GM23338 (cell line): ENCODE results near the gene HNRNPM. TPM values are rescaled to one million over a fixed set of nuclear protein-coding genes. Genes with fewer than 3 reads are reported as not detected.

Experiments
- ATAC-seq: fragments of 200-7000 bp; cut with Tn5 transposase; 3 replicates; pipeline ENCODE4 v1.9.1; 2020
- DNase-seq: peaks from one replicate; pipeline ENCODE4 v3.0.0-alpha.2; 2015; ENCODE audit warnings: low spot score
- H2AFZ ChIP-seq: fragments of 200-600 bp; sonication (generic); 2 replicates; pipeline ENCODE4 v1.8.0; 2016; ENCODE audit warnings: antibody characterized with exemption, mild to moderate bottlenecking, moderate library complexity
- H3F3A ChIP-seq: fragments of 200-600 bp; sonication (generic); replicated peaks from 2 replicates; pipeline ENCODE4 v1.8.0; 2017; ENCODE audit warnings: antibody characterized with exemption, mixed run types, low read depth
- H3K27ac ChIP-seq: fragments of 200-600 bp; sonication (generic); 2 replicates; pipeline ENCODE4 v1.6.1; 2016; ENCODE audit warnings: low read depth
- H3K27me3 ChIP-seq: fragments of 200-600 bp; sonication (generic); 2 replicates; pipeline ENCODE4 v1.8.0; 2016; ENCODE audit warnings: mild to moderate bottlenecking, mixed run types, moderate library complexity; ENCODE audit not compliant: insufficient read depth
- H3K36me3 ChIP-seq: fragments of 200-600 bp; sonication (generic); 2 replicates; pipeline ENCODE4 v1.8.0; 2016; ENCODE audit warnings: mild to moderate bottlenecking; ENCODE audit not compliant: insufficient read depth
- H3K4me1 ChIP-seq: fragments of 200-600 bp; sonication (generic); 2 replicates; pipeline ENCODE4 v1.8.0; 2016; ENCODE audit warnings: mild to moderate bottlenecking, moderate library complexity; ENCODE audit not compliant: insufficient read depth
- H3K4me2 ChIP-seq: fragments of 200-600 bp; sonication (generic); 2 replicates; pipeline ENCODE4 v1.7.1; 2017; ENCODE audit warnings: mixed run types
- H3K4me3 ChIP-seq: fragments of 200-600 bp; sonication (generic); 2 replicates; pipeline ENCODE4 v1.6.1; 2016; ENCODE audit warnings: mixed run types
- H3K79me2 ChIP-seq: fragments of 200-600 bp; sonication (generic); replicated peaks from 2 replicates; pipeline ENCODE4 v1.8.0; 2017; ENCODE audit warnings: mild to moderate bottlenecking; ENCODE audit not compliant: insufficient read depth
- H3K9me2 ChIP-seq: fragments of 200-600 bp; sonication (generic); 2 replicates; pipeline ENCODE4 v1.8.0; 2017; ENCODE audit not compliant: insufficient read depth
- H4K20me1 ChIP-seq: fragments of 200-600 bp; sonication (generic); replicated peaks from 2 replicates; pipeline ENCODE4 v1.8.0; 2017; ENCODE audit warnings: mild to moderate bottlenecking; ENCODE audit not compliant: insufficient read depth
- H3K27ac Mint-ChIP-seq: 2 replicates; pipeline ENCODE4 v1.8.0; 2020; ENCODE audit warnings: inconsistent platforms, mild to moderate bottlenecking, moderate library complexity, mixed read lengths
- H3K27me3 Mint-ChIP-seq: 3 replicates; pipeline ENCODE4 v1.8.0; 2022; ENCODE audit warnings: low read depth, mild to moderate bottlenecking, moderate library complexity, mixed read lengths, inconsistent platforms; ENCODE audit not compliant: insufficient read depth, poor library complexity
- H3K36me3 Mint-ChIP-seq: 3 replicates; pipeline ENCODE4 v1.8.0; 2021; ENCODE audit warnings: low read depth, mild to moderate bottlenecking, inconsistent platforms, moderate library complexity, mixed read lengths
- H3K4me1 Mint-ChIP-seq: 3 replicates; pipeline ENCODE4 v1.8.0; 2020; ENCODE audit warnings: mild to moderate bottlenecking, inconsistent platforms, mixed read lengths
- H3K4me3 Mint-ChIP-seq: 3 replicates; pipeline ENCODE4 v1.8.0; 2021; ENCODE audit warnings: moderate library complexity, mild to moderate bottlenecking, inconsistent platforms, mixed read lengths
- H3K9me3 Mint-ChIP-seq: 3 replicates; pipeline ENCODE4 v1.8.0; 2020; ENCODE audit warnings: moderate library complexity, mild to moderate bottlenecking, inconsistent platforms, mixed read lengths
- CREB1 ChIP-seq: fragments of 250-450 bp; sonication (Bioruptor Pico); IDR thresholded peaks from 2 replicates; pipeline ENCODE4 v1.5.0; 2020; ENCODE audit warnings: low read depth, mild to moderate bottlenecking, moderate library complexity
- CTCF ChIP-seq, 2 experiments: fragments of 200-600 bp in 1 of 2; sonication (generic) in 1 of 2; conservative IDR thresholded peaks; 2 replicates each; pipeline versions ENCODE4 v1.5.1 to v1.6.1; 2016 to 2017; ENCODE audit warnings: antibody characterized with exemption in 2 of 2, low read depth in 2 of 2, mild to moderate bottlenecking in 2 of 2, moderate library complexity in 1 of 2
- EZH2phosphoT487 ChIP-seq: fragments of 200-600 bp; sonication (generic); IDR thresholded peaks from one replicate; pipeline ENCODE4 v1.8.1; 2018; ENCODE audit warnings: antibody characterized with exemption; ENCODE audit not compliant: unreplicated experiment
- JUNB ChIP-seq: IDR thresholded peaks from one replicate; pipeline ENCODE4 v1.6.1; 2016; ENCODE audit warnings: antibody characterized with exemption; ENCODE audit not compliant: unreplicated experiment
- REST ChIP-seq: IDR thresholded peaks from one replicate; pipeline ENCODE4 v1.6.1; 2018; ENCODE audit warnings: antibody characterized with exemption; ENCODE audit not compliant: unreplicated experiment
- STAT1 ChIP-seq: IDR thresholded peaks from one replicate; pipeline ENCODE4 v1.6.1; 2016; ENCODE audit warnings: antibody characterized with exemption; ENCODE audit not compliant: unreplicated experiment
- ZNF114 ChIP-seq: fragments of 250-450 bp; sonication (Bioruptor Pico); IDR thresholded peaks from 2 replicates; pipeline ENCODE4 v1.5.0; 2020; ENCODE audit warnings: mild to moderate bottlenecking, moderate library complexity
- ZNF331 ChIP-seq: fragments of 250-450 bp; sonication (Bioruptor Pico); IDR thresholded peaks from 2 replicates; pipeline ENCODE4 v1.5.0; 2020; ENCODE audit warnings: low read depth, mild to moderate bottlenecking, moderate library complexity
- ZNF462 ChIP-seq: fragments of 250-450 bp; sonication (Bioruptor Pico); IDR thresholded peaks from 2 replicates; pipeline ENCODE4 v1.5.0; 2020; ENCODE audit warnings: mild to moderate bottlenecking, moderate library complexity
- polyA plus RNA-seq: library from polyadenylated mRNA; unstranded; fragments of >200 nt; fragmentation: Nextera tagmentation; extraction: Ambion mirVana; gene quantifications from 2 replicates; pipeline ENCODE4 v1.2.1, GENCODE V29; 2016
- total RNA-seq: library from RNA; depleted of rRNA; stranded (reverse); fragments of >200 nt; shearing (Covaris generic); gene quantifications from 2 replicates; pipeline ENCODE4 v1.2.3, GENCODE V29; 2014

Gene HNRNPM
- total and polyA plus RNA-seq, 2 experiments from 2014 or later = 291 to 389 TPM

GRCh38 chr19:8501516-8501915, 56.7 kb downstream of the HNRNPM start (continued):
- TF ChIP-seq ZNF462 (CRISPR knock-in tag) (no peak), ZNF114 (CRISPR knock-in tag) (no peak), JUNB (no peak), ZNF331 (no peak), REST (no peak), STAT1 (no peak), EZH2phosphoT487 (no peak)

DNA sequence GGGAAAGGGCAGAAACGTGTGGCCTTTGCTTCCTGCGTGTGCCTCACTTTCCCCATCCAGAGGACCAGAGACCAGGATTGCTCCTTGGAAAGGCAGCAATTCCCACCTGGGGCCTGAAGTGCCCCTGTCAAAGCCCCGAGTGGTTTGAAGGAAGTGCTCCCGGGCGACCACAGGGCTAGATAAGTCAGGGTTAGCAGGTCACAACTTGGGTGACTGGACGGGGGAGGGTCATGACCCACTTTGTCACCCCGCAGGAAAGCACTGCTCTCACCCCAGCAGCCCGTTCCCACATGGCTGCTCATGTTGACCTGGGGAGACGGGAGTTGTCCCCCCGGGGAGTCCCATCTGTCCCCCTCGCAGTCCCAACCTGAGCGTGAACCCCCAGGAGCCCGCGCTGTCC, 57.2 kb downstream of the HNRNPM start:
- no peaks in the 10 kb centered on the region for H3K79me2 ChIP-seq
- ATAC-seq (no peak), DNase-seq (no peak)
- TF ChIP-seq JUNB (no peak), ZNF114 (CRISPR knock-in tag) (no peak), CTCF (conservative IDR thresholded peaks at IDR 0.05; ENCODE audit: low read depth in 2 of 2) (no peak), CREB1 (CRISPR knock-in tag) (no peak), ZNF331 (no peak)
- Mint-ChIP-seq H3K36me3 (no peaks in the 10 kb centered on the region), H3K9me3 (no peaks in the 10 kb centered on the region), H3K4me1 (peaks cover 21% of the 10 kb centered on the region), H3K27ac (no peak overlapping the region), H3K27me3 (peaks cover 25% of the 10 kb centered on the region), H3K4me3 (no peak overlapping the region)
- no peaks in the 10 kb centered on the region for H4K20me1 ChIP-seq
- H3F3A ChIP-seq = 0 out of 2 replicates have a peak, but pooled peaks cover 8% of the 10 kb centered on the region
- H3K36me3 ChIP-seq = no peaks in the 10 kb centered on the region
- H3K27me3 ChIP-seq = no peaks in the 10 kb centered on the region
- H3K27ac ChIP-seq = no peak overlapping the region
- H3K4me1 ChIP-seq = peaks cover 4% of the 10 kb centered on the region
- H2AFZ ChIP-seq = peak overlapping the region; percentile 52; the same call in 1 of the 2 replicates
- H3K4me2 ChIP-seq = no peak overlapping the region
- H3K9me2 ChIP-seq = no peaks in the 10 kb centered on the region
- no peak overlapping the region for H3K4me3 ChIP-seq
